DMS153 treated with DMSO at 0.1 percent for 48 hours (cell line): ENCODE results near the gene DLGAP4.
"Not testable (repeated sequence)": the region's sequence is repeated elsewhere in the genome, so short reads cannot be mapped to it uniquely, and the experiment has no call there.

ENCODE experiments used
- DNase-seq: peaks from one replicate; lab custom pipeline; 2025; ENCODE audit not compliant: unreplicated experiment; lab: John Stamatoyannopoulos, UW

DLGAP4 gene

DNA sequence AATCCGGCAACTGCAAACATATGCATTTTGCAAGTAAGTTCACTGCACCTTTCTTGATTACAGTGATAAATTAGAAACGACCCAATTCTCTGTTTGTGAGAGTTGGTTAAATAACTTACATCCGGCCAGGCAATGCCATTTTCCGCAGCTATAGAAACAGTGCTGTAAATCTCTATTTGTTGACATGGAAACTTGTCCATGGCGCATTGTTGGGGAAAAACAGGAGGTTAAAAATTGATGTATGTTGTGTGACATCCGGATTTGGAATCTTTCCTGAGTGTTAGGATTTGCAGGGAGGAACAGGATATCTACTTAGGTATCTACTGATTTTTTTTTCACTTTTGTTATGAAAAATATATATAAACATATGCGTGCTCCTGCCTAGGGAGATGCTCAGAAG, 66.5 kb downstream of the DLGAP4 start:
- DNase-seq = no peak

- no peak for DNase-seq
Measured at GRCh38 chr20:36373089-36373488, 67.0 kb downstream of the DLGAP4 start.

DNA sequence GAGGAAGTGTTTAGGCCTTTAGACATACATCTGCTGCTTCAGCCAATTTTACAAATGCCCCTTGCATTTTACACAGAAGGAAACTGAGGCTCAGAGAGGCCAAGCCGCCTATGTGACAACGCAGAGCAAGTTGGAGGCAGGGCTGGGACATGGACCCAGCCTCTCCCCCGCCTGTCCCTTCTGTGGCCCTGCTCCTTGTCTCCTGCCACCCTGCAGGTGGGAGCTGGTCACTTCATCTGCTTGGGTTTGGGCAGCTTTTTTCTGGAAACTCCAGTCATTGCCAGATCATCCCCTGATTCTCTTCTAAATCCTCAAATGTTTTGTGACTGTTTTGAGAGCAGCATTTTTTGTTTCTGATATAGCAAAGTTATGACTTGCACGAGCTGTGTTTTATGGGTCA, 68.9 kb downstream of the DLGAP4 start:
- no peak for DNase-seq

DNA sequence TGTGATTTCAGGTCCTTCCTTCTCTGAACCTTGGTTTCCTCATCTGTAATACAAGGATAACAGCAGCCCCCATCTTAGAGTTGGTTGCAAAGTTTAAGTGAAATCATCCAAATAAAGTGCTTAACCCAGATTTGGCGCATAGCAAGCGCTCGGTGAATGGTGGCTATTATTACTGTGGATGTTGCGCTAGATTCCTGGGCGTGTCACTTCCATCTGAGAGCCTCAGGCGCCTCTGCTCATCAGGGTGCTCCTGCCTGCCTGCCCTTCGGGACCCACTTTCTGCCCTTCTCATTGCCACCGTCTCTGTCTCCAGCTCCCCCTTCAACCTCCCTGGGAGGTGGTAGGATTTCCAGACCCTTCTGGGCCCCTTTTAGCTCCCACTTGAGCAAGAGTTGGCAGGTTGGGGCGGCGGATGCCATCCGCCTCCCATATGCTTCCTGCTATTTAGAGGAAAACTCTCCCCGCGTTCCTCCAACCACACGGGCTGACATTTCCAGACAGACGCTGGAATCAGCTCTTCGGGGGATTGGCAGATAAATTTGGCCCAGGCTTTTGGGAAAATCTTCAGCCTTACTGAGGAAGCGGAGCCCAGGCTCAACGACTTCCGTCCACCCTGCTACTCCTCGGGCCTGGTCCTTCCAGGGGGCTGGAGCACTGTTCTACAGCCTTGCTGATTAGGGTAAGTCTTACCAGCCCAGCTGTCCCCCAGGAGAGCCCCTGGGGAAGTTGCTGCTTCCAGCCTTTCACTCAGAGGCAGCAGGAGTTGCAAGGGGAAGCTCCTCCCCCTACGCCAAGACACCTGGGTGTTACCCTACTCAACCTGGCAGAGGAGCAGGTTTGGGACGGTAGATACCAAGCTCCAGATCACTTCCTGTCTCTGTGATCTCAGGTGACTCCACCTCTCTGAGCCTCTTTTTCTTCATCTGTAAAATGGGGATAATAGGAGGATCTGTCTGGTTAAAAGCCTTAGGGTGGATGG, 71.5 kb downstream of the DLGAP4 start:
- DNase-seq = no peak

DNA sequence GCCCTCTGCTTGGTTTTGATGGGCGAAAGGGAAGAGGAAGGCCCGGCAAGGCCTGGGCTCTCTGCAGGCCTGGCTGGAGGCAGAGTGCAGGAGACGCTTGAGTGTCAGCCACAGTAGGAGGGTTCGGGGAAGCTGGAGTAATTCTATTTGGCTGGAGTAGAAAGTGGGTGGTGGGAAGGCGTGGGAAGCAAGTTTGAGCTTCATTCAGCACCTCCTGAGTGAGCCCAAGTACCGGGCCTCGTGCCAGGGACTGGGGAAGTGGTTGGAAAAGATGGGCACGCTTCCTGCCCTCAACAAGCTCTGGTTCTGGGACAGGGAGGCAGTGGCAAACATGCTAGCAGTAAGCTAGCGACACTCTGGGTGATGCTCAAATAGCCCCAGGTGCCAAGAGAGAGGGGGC, 72.5 kb downstream of the DLGAP4 start:
- no peak for DNase-seq

GRCh38 chr20:36379914-36380313, 73.8 kb downstream of the DLGAP4 start:
- DNase-seq = not testable (repeated sequence)

DNA sequence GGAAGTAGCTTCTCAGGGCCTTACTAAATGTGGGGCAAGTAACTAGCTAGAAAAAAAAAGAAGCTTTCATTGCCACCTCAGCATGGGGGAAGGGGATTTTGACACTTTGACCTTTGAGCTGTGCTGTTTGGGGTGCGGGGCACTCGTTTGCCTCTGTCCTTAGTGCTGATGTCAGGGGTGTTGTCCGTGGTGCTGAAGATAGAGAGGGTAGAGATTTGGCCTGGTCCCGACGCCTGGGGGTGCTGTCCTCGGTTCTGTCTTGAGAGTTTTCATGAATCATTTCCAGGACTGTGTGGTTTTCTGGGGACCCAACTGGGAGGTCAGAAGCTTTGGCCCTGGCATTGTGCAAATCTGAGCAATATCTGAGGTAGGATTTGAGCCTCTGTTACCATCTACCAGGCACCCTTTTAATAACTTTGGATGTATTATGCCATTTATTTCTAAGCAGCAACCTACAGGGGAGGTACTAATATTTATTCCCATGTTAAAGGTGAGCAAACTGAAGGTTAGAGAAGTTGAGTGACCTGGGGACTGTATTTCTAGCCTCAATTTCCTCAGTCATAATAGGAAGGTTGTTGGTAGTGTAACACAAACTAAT, 78.0 kb downstream of the DLGAP4 start:
- DNase-seq = no peak

DNA sequence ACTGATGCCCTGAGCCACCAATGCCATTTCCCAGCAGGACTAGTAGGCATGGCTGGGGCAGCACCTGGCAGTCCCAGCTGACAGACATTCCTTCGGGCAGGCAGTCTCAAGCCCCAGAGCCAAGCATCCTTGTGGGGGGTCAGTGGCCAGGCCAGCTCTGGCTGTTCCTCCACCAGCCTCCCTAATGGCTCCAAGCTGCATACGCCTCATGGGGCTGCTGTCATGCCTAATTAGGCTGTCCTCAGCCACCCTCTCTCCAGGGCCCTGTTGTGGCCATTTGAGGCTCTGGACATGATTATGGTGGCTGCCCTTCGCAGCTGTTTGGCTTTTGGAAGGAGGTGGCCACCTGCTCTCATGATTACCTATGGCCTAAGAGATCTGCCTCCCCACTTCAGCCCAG, 79.4 kb downstream of the DLGAP4 start:
- no peak for DNase-seq

DNA sequence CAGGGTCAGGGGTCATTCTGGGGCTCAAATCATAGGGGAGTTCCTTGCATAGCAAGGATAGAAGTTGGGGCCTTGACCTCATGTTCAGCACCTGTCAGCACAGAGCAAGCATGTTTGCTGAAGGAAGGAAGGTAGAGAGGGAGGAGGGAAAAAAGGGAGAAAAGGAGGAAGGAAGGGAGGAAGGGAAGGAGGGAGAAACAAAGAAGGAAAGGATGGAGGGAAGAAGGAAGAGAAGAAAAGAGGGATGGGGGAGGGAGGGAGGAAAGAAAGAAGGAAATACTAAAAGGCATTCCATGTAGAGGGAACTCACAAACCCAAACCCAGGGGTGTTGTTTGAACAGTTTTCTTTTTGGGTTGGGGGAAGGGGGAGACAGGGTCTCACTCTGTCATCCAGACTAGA, 80.1 kb downstream of the DLGAP4 start:
- DNase-seq = no peak

DNA sequence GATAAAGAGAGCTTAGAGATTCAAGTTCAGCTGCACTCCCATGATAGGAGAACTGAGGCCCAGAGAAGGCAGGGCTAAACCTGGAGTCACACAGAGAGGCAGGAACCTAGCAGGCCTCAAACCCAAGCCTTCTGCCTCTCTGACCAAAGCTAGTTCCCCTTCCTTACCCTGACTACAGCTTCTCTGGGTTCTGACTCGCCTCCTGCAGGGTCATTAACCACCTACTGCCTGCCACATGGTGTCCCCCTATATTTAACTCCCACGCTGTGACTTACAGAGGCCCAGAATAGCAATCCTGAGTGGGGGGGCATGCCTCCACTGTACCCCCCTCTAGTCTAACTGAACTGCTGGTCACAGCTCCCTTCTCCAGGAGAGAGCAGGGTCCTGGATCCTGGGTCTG, 84.1 kb downstream of the DLGAP4 start:
- no peak for DNase-seq

- no peak for DNase-seq
Measured at GRCh38 chr20:36390719-36391415, 84.7 kb downstream of the DLGAP4 start.

DNA sequence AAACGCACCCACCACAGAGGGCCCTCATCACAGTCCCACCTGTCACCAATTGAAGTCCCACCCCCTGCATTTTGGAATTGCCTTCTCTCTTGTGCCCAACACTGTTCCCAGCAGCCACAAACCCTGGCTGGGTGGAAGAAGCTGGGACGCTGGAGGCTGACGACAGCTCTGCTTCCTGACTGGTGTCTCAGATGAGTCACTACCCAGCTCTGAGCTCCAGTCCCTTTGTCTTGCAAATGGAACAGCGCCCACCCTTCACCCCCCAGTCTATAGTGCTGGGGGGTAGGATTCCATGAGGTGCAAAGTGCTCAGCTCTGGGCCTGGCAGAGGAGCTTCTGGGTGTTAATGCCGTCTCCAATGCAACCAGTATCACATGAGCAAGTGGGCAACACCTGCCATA, 85.3 kb downstream of the DLGAP4 start:
- no peak for DNase-seq

DNA sequence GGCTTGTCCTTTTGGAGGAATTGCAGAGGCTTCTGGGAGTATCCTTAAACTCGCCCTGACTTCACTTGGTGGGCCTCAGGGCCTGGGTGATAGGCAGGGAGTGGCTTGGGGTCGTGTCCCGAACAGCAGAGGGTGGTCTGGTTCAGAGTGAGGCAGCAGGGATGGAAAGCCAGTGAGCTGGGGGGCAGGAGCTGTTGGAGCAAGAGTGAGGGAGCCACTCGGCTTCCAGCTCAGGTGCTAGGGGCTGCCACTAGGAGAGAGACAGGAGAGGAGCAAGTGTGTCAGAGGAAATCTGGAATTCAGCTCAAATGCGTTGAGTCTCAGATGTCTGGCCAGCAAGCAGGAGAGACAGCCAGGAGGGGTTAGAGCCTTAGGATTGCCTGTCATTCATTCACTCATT, 85.8 kb downstream of the DLGAP4 start:
- no peak for DNase-seq

GRCh38 chr20:36392989-36393388, 86.8 kb downstream of the DLGAP4 start:
- no peak for DNase-seq

DNA sequence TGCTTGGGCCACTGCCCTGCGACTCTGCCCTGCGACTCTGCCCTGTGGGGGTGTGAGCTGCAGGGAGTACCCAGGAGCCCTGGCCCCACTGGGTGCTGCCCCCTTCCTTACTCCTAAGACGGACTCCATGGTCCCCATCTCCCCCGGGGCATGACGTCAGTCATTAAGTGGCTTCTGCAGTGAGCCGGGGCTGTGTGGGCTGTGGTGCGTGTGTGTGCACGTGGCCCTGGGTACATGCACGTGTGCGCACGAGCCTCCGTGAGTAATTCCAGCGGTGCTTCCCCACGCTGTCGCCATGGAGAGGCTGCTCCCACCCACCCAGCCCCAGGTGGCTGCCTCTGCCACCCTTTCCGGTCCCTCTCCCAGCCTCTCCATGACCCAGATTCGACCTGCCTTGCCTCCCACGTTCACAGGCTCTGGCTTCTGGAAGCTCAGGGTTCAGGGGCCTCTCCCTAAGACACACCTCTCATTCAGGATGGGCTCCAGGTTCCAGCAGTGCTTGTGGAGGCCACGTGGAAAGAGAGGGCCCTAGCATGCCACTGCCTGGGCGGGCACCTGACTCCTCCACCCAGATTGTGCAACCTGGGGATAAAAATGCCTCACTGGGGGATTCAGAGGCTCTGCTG, 88.3 kb downstream of the DLGAP4 start:
- no peak for DNase-seq

GRCh38 chr20:36396340-36396739, 90.2 kb downstream of the DLGAP4 start:
- DNase-seq = no peak

DNA sequence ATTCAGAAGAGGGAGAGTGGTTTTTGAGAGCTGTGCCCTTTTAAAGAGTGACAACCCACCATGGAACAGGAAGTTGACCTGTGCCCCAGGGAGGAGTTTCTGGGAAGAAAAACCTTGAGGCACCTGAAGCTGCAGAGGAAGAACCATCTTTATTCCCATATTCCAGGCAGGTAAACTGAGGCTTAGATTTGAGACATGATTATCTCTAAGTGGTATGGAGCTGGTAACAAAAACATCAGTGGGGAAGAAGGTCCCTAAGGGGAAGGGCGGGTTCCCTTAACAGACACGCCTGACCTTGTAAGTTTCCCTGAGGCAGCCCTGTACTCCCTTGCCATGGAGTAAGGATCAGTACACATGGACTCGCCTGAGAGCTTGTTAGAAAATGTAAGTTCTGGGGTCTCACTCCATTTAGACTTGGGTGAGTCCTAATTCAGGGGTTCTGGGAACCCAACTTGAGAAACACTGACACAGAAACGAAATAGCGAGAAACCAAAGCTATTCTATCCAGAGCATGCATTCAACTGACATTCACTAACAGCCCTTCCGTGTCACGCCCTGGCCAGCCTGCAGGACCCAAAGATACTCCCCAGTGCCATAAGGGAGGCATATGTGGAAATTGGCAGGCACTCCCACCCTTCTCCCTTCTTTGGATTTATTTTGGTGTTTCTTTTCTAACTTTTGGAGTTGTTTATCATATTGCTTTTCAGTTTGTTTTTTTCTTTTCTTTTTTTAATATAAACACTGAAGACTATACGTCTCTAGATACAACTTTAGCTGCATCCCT, 90.9 kb downstream of the DLGAP4 start:
- DNase-seq = no peak

DNA sequence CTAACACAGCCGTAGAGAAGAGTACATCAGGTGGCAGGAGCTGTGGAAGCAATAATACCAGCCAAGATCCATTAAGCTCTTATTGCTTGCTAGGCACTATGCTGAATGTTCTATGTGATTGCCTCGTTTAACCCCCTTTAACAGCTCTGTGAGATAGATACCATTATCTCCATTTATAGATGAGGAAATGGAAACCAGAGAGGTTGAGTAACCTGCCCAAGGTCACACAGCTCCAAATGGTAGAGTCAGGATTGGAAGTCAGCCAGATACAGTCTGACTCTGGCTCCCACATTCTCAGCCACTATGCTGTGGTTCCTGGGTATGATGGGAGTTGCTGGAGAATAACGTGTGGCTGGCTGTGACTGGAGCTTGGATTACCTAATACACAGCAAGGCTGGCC, 92.4 kb downstream of the DLGAP4 start:
- no peak for DNase-seq

DNA sequence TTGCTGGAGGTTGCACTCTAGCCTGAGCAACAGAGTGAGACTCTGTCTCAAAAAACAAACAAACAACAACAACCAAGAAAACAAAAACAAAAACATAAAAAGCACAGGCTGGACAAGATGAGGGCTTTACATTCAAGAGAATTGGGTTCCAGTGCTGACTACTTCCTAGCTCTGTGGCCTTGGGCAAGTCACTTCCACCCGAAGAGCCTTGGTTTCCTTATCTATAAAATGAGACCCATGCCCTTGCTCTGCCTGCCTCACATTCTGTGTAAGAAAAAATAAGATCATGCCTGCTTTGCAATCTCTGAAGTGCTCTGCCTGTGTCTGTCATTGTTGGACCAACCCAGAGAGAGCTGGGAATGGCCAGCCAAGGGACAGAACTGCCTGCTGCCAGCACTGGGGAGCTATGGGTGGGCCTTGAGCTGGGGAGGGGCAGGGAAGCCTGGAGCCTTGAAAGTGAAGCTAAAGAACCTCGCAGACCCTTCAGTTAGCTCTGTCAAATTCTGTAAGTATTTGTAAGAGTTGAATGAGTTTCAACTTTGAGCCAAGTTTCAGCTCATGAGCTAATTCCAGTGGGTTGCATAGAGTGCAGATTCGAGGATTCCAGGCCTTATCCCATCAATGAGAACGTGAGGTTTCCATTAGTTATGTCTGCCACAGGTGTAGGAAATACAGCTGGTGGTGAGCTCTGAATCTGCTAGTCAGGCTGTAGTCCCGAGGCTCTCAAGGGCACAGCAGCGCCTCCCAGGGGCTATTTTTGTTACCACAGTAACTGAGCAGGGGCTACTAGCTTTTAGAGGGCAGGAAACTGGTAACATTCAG, 93.2 kb downstream of the DLGAP4 start:
- DNase-seq = no peak
